HTR-8/SVneo (cell line): ENCODE measurements around the gene CSNK1D.

Source experiments
- DNase-seq: peaks from one replicate; pipeline ENCODE4 v3.0.0; 2011; ENCODE audit warnings: low spot score, mixed read lengths; ENCODE audit not compliant: insufficient read length
- FAIRE-seq: peaks from 2 replicates; lab custom pipeline; 2011; peaks lifted over from hg19 to GRCh38; lab: Jason Lieb, UNC

CSNK1D gene

DNA sequence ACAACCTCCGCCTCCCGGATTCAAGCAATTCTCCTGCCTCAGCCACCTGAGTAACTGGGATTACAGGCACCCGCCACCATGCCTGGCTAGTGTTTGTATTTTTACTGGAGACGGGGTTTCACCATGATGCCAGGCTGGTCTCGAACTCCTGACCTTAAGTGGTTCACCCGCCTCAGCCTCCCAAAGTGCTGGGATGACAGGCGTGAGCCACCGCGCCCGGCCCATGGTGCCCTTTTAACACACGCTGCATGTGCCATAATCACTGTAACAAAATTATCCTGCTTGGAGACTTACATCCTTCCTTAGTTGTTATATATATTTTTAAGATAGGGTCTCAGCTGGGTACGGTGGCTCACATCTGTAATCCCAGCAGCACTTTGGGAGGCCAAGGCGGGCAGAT is 38.5 kb upstream of the CSNK1D start:
- DNase-seq (no peak), FAIRE-seq (no peak)

GRCh38 chr17:82310877-82311276 is 37.4 kb upstream of the CSNK1D start:
- no peak for FAIRE-seq
- DNase-seq: no peak

- FAIRE-seq (no peak), DNase-seq (no peak)
These were observed 36.4 kb upstream of the CSNK1D start for GRCh38 chr17:82309656-82310570.

DNA sequence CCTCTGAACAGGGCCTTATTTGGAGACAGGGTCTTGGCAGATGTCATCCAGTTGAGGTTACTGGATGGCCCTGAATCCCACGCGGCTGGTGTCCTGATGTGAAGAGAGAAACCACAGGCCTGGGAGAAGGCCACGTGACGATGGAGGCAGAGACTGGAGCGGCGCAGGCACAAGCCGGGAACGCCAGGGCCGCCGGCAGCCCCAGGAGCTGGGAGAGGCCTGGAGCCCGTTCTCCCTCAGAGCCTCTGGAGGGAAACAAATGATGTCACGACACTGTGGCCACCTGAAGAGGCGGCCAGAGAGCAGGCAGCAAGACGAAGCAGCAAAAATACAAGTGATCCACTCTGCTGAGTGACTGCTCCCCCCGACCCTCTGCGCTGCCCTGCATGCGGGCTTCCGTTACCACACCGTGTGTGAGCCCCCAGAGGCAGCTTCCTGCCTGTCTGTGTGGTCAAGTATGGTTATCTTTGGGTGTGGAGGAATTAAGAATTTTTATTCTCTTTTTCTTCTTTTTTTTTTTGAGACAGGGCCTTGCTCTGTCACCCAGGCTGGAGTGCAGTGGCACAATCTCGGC is 32.3 kb upstream of the CSNK1D start:
- FAIRE-seq (no peak), DNase-seq (no peak)

GRCh38 chr17:82304826-82305726 is 31.6 kb upstream of the CSNK1D start:
- DNase-seq (no peak), FAIRE-seq (no peak)

DNA sequence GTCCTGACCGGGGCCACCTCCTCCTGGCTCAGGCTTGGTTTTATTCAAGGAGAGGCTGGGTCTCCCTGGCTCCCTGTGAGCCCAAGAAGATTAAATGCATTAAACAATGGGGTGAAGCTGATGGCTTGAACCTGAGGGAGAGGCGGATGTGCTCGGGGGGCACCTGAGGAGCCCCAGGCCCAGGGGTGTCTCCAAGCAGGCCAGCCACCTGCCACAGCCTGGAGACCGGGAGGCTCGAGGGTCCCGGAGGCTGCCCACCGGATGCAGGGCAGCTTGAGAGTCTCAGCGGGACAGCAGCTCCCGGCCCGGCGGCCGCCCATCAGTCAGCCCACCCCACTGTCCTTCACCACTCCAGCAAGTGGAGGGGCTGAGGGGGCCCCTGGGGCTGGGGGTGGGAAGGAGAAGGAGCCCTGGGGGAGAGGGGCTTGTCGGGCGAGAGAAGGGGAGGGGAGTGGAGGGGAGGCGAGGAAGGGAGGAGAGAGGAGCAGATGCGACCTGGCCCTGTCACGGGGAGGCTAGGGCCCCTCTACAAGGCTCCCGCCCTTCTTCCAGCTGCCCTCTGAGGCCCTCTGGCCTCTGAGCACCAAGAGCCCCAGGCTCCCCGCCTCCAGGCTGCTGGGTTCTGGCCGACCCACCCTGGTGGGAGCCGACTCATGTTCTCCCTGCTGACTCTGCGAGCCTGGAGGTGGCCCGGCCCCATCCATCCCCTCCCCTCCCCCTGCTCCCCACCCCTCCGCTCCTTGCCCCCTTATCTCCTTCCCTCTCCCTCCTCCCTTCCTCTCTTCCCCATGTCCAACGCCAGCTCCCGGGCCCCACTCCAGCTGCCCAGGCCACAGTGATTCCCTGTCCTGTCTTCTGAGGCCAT is 30.7 kb upstream of the CSNK1D start:
- FAIRE-seq (no peak), DNase-seq (no peak)

DNA sequence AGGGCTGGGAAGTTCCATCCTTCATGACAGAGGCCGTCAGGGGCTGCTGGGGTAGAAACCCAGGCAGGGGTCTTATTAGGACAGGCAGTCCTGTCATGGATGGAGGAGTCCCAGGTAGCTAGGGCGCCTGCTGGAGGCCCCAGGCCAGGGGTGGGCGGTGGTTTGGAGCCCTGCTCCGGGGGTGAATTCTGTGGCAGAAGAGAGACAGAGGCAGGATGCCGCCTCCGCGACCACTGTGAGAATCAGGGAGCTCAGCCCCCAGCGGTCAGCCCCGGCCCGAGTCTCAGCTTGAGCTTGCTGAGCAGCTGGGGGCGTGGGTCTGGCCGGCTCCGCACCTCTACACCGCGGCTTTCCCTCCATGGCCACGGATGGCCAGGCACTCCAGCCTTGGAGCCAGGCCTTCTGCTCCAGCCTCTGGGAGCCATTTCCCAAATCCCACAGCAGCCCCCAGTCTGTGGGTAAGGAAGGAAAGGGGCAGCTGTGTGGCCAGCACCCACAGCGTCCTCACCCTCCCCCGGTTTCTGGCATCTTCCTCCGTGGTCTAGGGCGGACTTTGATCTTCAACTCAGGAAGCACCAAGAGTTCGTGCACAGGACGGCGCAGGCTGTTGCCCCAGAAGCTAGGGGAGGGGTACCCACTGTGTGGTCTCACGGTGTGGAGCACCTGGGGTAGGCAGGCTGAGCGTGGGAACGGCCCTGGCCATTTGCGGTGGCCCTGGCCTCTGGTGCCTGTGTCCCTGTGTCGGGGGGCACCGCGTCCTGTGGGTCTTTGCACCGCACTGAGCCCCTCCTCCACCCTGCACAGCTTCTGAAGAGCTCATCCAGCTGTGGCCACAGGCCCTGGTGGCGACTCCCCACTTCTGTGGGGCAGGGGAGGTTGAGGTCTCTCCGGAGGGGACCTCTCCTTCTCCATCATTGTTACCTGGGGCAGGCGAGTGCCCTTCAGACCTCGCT is 29.8 kb upstream of the CSNK1D start:
- FAIRE-seq: no peak
- no peak for DNase-seq

DNA sequence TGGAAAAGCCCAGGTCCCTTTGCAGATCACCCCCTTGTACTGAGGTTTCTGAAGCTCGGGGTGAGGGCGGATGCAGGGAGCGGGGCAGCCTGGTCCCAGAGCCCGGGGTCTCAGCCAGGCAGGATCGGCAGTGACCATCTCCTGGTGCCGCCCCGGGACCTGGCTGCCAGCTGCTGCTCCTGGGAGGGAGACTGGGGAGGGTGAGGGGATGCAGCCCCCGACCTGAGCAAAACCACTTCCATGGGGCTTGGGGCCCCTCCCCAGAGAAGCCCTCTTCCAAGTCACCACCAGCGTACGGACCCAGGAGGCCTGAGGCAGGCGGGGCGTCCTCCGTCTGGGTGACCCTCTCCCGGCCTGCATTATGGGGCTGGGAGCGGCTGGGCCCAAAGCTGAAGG is 29.1 kb upstream of the CSNK1D start:
- DNase-seq (no peak), FAIRE-seq (no peak)

GRCh38 chr17:82301916-82302567 is 28.5 kb upstream of the CSNK1D start:
- no peak for FAIRE-seq
- DNase-seq: no peak

DNA sequence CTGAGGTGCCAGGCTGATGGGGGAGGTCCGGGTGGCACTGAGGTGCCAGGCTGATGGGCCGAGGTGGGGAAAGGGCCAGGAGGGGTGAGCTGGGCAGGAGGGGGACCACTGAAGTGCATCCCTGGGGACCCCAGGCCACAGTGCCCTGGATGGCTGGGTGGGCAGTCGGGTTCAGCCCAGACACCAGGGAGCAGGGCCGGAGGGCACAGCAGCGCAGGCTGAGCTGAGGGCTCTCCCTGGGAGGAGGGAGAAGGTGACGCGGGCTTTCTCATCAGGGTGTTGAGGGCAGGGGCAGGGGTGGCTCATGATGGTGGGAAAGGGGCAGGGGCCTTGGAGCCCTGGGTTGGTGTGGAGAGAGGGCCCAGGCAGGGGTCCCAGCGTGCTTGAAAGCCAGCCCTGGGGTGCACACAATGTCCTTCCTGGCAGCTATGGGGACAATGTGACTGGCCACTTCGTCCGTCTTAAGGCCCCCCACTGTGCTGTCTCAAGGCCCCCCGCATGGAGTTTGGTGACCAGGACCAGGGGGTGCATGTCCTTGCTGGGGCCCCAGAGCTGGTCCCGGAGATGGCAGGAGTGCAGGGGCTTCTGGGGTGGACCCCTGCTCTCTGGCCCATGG is 27.9 kb upstream of the CSNK1D start:
- no peak for DNase-seq
- no peak for FAIRE-seq

DNA sequence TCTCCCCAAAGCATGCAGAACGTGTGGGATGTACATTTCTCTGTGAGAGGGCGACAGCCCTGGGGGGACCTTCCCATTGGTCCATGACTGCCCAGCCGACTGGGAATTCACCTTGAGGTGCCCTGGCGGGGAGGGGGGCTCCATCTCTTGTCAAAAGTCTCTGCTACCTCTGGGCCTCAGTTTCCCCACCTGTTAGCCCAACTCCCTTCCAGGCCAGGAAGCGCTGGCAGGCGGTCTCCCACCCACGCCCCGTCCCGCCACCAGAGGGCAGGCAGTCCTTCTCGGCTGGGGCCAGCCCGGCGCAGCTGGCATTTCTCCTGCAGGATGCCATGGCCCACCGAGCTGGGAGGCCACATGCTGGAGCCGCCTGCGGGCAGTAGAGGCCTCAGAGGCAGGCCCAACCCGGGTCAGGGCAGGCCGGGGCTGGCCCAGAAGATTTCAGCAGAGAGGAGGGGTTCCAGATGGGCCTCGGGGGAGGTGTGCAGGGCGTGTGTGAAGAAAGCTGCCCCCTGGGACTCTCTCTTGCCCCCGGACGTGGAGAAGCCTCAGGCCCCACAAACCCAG is 27.3 kb upstream of the CSNK1D start:
- FAIRE-seq (no peak), DNase-seq (peak; percentile 67)

- no peak for FAIRE-seq
These were observed 26.7 kb upstream of the CSNK1D start for GRCh38 chr17:82300228-82300627.

GRCh38 chr17:82299452-82299851 is 26.0 kb upstream of the CSNK1D start:
- FAIRE-seq: no peak

More at GRCh38 chr17:82300228-82300627, 26.7 kb upstream of the CSNK1D start:
- DNase-seq: no peak

GRCh38 chr17:82298538-82299421 is 25.3 kb upstream of the CSNK1D start:
- FAIRE-seq (no peak), DNase-seq (no peak)

More at GRCh38 chr17:82299452-82299851, 26.0 kb upstream of the CSNK1D start:
- no peak for DNase-seq

GRCh38 chr17:82297714-82298537 is 24.4 kb upstream of the CSNK1D start:
- DNase-seq: peak; percentile 92
- FAIRE-seq: peak; percentile 23
